CD4-positive, alpha-beta T cell treated with Interleukin-17A for 4 hours (primary cell): ENCODE results near the gene MECR.

Source experiments
- DNase-seq: peaks from one replicate; pipeline ENCODE4 v3.0.0-alpha.2; 2020; ENCODE audit warnings: mixed read lengths

MECR gene

DNA sequence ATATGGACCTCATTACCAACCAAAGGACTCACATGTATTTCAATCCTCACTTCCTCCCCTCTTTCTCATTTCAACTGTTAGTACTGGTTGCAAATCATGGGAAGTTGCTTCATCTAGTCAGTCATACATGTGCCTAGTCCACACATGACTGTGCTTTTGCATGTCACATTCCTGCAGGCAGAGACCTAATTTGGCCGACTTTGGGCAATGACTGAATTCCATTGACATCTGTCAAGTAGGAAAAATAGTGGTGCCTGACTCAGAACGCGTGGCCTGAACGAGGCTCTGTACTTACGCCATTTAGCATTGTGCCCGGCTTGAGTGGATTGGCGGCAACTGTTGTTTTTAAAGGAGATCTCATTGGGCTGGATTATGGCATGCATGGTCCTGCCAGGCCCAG lies 23.6 kb upstream of the MECR start:
- no peak for DNase-seq

DNA sequence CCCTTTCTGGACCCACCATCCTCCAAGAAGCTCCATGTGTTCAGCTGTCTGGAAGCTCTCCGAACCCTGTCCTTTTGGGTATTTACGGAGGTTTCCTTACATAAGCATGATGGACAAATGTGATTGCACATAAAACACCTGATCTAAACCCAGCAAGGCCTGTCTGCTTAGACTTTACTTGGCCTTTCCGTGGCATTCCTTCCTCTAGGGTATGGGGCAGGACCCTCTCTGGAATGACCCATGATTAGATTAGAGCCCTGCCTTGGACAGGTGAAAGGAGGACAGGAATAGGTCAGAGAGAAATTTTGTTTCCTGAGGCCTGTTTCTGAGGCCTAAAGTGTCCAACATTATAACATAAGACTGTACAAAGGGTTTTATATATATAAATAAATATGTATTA lies 22.4 kb upstream of the MECR start:
- DNase-seq = no peak

DNA sequence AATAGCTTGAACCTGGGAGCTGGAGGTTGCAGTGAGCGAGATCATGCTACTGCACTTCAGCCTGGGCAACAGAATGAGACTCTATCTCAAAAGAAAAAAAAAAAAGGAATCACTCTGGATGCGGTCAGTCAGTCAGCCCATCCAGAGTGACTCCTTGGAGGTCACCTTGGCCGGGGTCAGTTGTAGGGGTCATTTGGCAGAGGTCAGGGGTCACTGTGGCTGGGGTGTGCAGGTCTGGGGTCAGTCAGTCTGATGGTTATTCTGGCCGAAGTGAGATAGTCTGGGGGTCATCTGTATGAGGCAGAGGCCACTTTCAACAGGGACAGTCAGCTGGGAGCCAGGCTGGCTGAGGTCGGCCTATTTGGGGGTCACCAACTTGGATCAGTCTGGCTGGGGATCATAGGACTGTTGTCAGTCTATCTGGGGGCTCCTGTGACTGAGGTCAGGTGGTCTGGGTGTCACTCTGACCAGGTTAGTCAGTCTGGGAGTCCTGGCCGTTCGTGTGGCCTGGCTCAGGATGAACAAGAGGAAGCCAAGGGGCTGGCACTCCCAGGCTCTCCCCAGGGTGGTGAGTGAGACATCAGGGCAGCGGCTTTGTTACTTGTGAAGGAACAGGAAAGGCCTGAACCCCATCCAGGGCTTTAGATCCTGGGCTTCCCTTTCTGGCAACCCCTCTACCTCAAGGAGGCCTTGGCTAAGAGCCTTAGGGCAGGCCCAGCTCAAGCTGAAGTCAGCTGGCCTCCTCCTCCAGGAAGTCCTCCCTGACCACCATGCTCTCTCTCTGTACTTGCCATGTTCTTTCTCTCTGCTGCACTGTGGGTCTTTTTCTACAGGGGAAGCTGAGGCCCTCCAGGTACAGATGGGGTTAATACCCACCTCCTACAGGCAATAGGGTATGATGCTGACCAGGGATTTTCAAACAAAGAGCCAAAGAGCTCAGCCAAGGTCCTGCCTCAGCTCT lies 20.7 kb upstream of the MECR start:
- no peak for DNase-seq

DNA sequence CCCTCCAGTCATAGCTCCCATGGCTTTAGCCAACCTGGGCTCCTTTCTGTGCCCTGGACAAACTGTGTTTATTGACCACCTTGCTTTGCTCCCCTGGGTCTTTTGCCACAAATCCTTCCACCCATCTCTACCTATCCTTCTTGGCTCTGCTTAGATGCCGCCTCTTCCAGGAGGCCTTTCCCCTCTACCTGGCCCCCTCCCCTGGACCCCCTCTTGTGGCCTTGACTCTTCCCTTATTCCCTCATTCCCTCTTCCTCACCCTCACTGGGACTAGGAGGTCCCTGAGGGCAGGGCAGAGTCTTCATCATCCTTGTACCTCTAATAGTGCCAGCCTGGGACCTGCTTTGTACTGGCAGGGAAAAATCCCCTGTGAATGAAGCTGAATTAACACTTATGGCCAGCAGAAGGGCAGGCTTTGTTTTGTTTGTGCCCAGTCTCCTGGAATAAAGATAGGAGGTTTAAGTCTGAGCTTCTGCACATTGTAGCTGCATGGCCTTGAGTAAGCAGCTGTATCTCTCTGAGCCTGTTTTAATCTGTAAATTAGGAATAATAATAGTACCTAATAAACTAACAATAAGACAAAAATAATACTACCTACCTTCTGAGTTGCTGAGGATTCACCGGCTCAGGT lies 19.3 kb upstream of the MECR start:
- no peak for DNase-seq

DNA sequence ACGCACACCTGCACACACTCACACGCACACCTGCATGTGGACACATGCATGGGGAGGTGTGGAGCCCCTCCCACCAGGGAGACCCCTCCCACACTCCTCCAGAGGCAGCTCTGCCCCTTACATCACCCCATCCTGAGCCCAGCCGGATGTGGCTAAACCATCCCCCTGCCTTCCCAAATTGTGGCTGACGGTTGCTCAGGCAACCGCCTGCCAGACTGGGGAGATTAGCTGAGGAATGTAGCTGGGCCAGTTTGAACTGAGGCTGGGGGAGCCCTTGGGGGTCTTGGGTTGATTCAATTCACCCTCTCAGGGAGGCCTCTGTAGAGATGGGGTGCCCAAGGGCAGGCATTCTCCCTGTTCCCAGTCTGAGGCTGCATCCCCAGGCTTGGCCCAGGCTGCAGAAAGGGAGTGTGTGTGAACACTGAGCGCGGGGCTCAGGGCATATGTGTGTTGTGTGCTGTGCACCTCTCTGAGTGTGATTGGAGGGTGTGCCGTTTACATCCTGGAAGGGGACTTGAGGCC lies 18.5 kb upstream of the MECR start:
- no peak for DNase-seq

DNA sequence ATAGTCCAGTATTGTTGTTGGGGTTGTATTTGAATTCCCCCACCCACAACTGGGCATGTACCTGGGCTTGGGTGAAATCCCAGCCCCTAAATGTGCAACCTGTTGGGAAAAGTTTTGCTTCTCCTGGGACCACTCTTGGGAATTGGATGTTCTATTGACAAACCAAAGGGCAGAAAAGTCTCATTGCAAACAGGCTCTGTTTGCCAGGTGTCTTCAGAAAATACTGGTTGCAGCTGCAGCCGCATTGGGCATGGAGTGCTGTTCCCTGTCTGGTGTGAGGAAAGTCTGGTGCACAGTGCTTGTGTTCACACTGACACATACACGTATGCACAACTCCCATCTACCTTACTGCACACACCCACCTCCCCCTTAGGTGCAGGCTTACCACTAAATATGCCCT lies 17.7 kb upstream of the MECR start:
- no peak for DNase-seq

DNA sequence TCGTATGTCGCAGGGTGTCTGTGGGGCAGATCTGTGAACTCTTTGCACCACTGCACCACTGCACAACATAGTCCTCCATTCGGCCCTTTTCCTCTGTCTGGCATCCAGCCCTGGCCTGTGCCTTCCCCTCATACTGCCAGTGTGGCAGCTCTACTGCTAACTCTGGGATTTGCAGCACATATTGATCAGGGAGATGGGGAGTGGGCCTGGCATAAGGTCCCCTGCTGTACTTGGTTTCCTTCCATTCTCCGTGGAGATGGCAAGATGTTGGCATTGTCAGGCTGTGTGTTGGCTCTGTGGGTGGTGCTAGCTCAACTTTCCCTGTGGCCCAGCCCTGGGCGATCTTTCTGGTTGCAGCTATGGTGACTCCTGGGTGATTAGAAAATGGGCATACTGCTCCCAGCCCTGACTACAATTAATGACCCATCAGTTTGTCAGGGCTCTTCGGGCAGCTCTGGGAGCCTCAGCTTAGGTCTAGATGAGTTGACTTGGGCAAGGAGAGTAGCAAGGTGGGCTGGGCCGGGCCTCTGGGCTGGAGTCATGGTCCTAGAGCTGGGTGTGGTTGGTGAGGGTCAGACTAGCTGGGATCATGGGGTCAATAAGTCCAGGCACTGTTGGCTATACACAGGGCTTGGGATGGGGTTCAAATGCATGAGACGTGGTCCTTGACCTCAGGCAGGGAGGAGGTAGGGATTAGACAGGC lies 17.0 kb upstream of the MECR start:
- no peak for DNase-seq

DNA sequence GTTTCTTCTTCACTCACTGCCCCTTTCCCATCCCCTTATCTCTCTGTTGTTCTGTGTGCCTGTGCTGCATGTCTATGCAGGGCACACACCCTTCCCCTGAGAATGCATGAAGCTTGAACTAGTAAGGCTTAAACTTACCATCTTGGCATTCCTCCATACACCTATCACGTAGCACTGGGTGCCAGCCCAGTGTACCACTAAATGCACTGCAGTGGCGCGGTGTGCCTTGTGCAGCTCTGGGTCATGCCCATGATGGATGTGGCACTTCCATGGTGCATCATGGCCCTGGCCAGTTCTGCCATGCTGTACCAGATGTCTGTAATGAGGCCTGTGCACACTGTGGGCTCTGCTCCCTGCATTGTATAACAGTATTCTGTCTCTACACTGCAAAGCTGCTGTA lies 16.3 kb upstream of the MECR start:
- no peak for DNase-seq

DNA sequence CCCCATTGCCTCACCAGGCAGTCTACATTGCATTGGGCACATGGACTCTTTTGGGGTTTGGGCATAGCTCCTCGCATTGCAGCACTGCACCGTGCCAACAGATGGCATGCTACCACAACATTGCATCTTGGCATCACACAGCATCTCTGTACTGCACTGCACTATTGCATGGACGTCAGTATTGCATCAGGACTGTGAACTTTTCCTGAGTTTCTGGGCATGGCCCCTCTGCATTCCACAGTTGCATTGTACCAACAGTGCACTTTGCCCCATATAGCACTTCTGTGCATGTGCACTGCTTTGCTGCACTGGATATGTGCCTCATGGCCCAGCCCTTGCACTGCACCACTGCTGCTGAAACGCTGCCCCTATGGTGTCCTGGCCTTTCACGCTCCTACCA lies 15.1 kb upstream of the MECR start:
- no peak for DNase-seq

DNA sequence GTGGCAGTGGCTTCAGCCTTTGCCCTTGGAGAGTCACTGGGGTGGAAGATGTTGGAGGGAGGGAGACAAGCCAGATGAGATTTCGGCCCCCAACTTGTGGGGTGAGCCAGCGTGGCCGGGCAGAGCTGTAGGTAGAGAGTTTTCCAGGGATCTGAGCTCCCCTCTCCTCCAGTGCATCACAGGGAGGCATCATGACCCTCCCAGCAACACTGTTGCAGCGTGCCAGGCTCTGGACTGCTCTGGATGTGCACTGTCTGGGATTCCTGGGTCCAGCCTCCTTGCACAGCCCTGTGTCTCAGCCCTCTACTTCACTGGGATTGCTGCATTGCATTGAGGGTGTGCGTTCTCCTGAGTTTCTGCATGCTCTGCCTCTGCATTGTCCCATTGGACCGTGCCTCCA lies 14.5 kb upstream of the MECR start:
- DNase-seq = no peak

DNA sequence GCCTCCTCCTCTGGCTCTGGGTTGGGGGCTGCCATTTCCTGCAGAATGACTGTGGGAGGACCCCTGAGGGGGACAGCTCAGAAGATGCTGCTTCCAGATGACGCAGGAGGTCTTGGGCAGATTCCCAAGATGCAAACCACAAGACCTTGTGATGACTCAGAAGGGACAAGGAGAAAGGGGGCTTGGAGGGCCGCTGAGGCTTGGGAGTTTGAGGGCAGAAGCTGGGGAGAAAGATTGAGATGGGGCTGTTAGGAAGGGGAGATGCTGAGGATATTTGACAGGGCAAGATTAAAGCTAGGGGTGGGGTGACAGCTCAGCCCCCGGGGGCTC lies 13.1 kb upstream of the MECR start:
- no peak for DNase-seq

DNA sequence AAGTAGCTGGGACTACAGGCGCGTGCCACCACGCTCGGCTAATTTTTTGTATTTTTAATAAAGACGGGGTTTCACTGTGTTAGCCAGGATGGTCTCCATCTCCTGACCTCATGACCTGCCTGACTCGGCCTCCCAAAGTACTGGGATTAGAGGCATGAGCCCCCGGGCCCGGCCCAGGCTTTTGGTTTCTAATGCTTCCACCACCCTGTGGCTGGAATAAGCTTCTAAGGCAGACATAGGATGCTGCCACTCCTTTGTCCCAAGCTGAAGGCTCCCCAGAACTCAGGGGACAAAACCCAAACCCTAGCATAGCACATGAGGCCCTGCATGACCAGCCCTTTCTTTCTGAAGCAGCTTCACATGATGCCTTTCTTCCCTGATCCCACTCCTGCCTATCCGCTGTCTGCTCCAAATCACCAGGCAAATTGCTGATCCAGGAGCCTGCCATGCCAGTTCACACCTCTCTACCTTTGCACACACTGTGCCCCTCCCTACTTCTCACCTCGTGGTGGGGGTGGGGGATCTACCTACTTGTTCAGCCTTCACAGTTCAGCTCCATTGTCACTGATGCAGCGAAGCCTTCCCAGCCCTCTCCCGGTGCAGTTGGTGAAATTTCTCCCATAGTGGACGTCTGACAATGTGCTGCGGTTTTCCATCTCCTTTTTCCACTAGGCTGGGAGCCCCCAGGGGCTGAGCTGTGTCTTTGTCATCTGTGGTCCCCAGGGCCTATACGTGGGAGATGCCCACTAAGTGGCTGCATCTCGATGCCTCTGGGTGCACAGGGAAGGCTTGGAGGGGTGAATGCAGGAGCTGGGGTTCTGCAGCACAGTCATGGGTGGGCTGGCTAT lies 12.5 kb upstream of the MECR start:
- DNase-seq = no peak

DNA sequence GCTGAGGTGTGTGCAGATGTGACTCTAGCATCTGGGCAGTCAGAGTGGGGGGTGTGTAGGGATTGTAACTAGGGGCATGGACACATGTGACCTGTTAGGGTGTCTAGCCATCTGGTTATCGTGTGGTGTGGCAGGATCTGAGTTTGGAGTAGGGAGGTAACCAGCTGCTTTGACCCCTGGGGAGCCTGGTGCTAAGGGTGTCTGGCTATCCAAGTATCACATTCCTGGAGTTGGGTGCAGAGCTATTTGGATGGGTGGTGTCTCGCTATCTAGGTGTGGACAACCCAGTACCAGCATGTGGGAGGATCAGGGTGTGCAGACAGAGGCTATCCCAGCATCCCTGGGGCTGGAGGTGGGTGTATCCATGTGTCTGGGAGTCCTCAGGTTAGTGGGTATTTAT lies 10.3 kb upstream of the MECR start:
- no peak for DNase-seq

DNA sequence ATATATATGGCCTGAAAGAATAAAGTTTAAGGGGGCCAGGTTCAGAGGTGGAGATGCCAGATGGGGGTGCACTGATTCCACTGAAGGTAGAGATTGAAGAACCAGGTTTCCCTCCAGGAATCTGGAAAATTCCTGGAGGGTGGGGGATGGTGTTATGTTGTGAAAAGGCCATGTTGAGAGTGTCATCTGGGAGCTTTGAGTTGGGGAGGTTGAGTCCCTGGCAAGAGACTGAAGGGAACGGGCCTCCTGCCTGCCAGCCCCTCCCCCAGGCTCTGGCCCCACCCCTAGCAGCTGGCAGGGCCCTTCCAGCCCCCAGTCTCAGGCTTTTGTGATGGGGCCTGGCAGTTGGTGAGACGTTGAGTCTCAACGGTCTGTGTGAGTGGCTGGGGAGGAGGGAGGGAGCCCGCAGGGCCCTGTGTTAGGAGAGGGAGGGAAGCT lies 9.7 kb upstream of the MECR start:
- no peak for DNase-seq

DNA sequence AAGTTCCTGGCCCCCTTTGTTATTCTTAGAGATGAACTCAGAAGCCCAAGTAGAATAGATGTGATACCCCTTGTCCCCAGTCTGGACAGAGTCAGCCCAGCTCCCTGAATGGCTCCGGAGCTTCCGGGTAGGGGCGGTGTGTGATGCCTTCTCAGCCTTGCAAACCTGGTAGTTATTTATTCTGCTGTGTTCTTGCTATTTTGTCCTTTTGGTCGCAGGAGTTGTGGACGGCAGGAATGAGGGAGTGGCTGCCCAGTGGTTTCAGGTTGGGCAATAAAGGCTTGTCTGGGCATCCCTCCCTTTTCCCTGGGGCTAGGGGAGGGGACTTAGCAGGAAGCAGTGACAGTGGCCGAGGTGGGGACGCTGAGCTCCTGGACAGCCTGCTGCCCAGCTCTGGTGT lies 8.4 kb upstream of the MECR start:
- DNase-seq = no peak

DNA sequence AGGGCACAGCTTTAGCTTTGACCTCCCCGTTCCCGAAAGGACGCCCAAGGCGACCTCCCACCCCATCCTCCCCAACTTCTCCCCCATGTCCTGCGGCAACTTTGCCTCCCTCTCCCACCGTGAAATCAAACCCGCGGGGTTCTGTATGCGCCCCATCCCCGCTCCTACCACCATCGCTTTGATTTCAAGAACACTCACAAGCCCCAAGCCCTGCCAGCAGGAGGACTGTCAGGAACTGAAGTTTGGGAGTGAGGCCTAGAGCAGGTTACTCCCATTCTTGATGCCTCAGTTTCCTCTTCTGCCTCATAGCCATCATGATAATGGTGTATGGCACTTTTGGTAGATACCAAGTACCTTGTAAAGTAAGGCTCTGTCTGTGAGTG lies 7.9 kb upstream of the MECR start:
- DNase-seq = no peak

DNA sequence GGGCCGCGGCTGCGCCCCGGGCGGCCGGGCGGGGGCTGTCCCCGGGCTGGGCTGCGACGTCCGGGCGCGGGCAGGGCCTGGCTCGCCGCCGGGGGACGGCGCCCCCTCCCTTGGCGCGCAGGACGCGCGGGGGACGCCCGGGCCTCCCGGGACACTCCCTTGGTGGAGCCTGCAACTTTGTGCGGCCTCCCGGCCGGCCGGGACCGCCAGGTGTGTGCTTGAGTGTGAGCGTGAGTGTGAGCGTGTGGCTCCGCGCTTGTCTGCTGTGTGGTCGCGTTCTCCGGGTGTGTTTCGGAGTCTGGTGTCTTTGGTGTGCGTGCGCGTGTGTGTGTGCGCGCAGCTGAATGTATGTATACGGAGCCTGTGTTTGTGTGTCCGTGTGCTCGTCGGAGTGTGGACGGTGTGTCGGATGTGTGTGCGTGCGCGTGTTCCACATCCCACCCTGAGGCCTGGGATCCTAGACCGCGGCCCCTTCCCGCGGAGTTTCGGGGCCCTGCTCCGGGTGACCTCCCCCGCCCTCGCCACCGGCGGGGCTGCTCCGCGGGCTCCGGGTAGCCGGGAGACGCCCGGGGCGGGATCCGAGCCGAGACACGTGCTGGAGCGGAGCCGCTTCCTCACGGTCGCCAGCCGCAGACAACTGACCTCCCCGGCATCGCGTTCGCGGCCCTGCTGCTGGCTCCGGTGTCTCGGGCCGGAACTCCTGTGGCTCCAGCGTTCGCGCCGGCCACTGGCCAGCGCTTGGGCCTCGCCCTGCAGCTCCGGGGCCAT lies 7.3 kb upstream of the MECR start:
- no peak for DNase-seq

DNA sequence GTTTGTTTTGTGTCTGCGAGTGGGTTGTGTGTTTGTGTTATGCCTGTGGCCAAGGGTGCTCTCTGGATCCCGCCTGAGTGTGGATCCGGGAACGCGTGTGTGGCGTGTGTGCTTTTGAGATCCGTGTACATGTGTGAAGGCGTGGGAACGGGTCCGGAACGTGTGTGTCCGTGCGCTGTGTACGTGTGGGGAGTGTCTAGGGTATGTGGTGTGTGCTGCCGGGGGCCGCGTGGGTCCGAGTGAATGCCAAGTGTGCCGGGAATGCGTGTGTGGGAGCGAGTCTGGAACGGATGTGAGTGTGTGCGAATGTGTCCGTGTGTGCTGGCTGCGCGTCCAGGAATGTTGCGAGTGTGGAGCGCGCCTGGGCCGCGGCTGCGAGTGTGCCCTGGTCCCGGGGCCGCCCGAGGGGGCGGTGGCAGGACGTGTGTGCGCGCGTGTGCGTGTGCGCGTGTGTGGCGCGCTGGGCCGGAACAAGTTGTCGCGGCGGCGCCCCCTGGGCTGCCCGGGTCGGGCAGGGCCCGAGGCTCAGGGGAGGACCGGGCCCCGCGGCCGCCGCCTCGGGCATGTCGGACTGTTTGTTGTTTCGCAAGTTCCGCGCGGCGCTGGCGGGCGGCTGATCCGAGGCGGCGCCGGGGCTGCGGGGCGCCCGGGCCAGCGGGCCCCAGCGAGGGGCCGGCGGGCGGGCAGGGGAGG lies 6.5 kb upstream of the MECR start:
- peak; percentile 25 for DNase-seq

DNA sequence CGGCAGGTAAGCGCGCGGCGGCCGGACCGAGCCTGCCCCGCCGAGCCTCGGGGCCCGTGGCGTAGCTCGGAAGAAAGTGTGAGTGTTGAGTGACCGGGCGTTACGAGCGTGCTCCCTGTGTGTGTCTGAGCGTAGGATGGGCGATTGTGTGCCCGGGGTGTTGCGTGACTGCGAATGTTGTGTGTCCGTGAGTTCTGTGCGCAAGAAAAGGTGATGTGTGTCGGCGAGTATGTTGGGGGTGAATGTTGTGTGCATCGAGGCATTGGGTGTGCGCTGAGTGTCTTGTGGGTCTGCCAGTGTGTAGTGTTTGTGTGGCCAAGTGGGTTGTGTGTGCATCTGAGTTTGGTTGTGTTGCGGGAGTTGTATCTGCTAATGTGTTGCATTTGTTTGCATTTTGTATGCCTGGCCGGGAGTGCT lies 6.0 kb upstream of the MECR start:
- no peak for DNase-seq

DNA sequence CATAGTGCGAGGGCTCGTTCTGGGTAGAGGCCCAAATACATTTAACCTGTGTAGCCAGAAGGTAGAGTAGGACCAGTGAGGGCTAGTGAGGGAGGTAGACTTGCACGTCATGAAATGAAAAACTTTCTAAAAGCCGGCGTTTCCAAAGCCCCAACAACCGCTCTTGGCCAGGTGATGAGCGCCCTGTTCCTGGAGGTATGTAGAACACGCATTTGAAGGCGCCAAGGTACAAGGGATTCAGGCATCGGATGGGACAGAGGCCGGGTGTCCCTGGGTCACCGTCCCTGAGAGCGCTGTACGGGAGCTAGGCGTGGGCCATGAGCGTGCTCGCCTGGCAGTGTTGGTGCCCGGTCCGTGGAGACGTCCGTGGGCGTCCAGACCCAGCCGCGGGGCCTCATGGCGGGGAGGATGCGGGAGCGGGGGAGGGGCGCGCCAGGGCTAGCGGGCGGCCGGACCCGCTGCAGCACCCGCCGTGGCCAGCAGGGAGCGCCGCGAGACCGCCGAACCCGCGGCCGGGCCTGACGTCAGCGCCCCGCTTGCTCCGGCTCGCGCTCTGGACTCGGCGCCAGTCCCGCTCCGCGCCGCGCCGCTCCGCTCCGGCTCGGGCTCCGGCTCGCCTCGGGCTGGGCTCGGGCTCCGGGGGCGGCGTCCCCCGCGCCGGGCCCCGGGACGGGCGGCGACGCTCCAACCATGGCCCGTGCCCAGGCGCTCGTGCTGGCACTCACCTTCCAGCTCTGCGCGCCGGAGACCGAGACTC lies 5.4 kb upstream of the MECR start, which contains the start of gene PTPRU:
Gene PTPRU, plus strand, starts transcription at position 568 of the 757 bp plus-strand sequence. Its CDS starts 123 bp downstream, at position 691.
- DNase-seq = peak; percentile 85
